ENCODE measurements around the gene ZMAT5. TPM values are rescaled to one million over a fixed set of nuclear protein-coding genes. Genes with fewer than 3 reads are reported as not detected.
A peak's percentile ranks its signal among the peaks of the same experiment; 100 is the strongest.

Gene ZMAT5
- total and polyA plus RNA-seq, 9 of the 15 experiments (the other 6 are each of a cell fraction or from before 2014, with no cell fraction given), result 2.0 to 25.2 (median 11.9) TPM

DNA sequence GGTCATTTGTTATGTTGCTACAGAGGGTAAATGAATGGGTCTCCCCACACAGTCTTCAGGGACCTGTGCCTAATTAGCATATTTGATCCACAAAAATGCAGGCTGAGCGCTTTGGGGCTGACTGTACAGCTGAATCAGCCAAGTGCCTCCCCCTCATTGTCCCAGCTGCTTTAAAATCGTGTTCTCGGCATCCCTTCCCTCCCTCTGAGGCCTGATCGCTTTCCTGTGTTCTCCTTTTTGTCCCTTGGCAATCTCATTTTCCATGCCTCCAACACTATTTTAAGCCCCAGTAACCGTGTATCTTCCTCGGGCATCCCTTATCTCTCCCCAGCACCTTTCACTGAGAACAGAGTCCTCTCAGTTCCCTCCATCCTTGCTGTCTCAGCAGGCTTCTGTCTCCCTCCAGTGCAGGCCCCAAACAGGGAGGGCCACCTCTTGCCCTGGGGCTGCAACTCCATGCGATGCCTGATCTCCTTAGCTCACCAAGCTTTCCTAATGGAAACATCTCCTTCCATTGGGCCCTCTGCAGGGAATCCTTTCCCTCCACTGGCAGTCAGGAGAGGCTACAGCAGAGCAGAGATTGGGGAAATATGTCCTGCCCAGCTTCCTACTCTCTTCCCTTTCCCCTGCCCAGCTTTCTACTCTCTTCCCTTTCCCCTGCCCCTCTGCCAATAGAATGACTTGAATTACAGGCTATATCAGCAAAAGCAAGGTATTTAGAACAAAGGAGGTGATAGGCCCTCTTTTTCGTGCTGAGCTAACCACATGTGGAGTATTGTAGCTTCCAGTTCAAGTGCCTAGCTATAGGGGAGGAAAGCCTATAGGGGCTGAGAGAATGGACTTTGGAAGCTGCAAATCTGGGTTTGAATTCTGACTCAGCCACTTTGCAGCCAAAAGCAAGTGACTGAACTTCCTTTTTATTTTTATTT is 14.2 kb upstream of the ZMAT5 start (continued):
- TF ChIP-seq THRA (IDR thresholded peaks at IDR 0.05), result no peak
- TF ChIP-seq ID3 (CRISPR knock-in tag; IDR thresholded peaks at IDR 0.05), result no peak
- TF ChIP-seq ID3 (tag; IDR thresholded peaks at IDR 0.05), result 0 out of 2 replicates have a peak, but pooled peaks have one; percentile 43
- TF ChIP-seq DPF2 (IDR thresholded peaks at IDR 0.05), result peak; percentile 97
- TF ChIP-seq ATF7 (IDR thresholded peaks at IDR 0.05), result peak; percentile 61
- TF ChIP-seq GTF3C2 (IDR thresholded peaks at IDR 0.05; ENCODE audit: borderline replicate concordance, extremely low read depth, insufficient read length), result no peak
- no peak for TF ChIP-seq HIVEP1 (CRISPR knock-in tag; IDR thresholded peaks at IDR 0.05)
- TF ChIP-seq ZNF507 (tag; conservative IDR thresholded peaks at IDR 0.05), result no peak
- no peak; the same call in 1 of the 2 replicates for TF ChIP-seq ZNF274 (IDR thresholded peaks at IDR 0.05; ENCODE audit: borderline replicate concordance, low read depth, low read length)
- peak in 1 of 2 experiments; percentile 42; a peak in 1 of 4 replicates for TF ChIP-seq FOXK2 (conservative IDR thresholded peaks at IDR 0.05 in 1 of 2, IDR thresholded peaks at IDR 0.05 in 1 of 2; ENCODE audit: low read depth in 2 of 2)
- TF ChIP-seq ZNF518B (CRISPR knock-in tag; IDR thresholded peaks at IDR 0.05), result no peak
